HepG2 (cell line): ENCODE measurements around the gene IMPDH2. TPM values are rescaled to one million over a fixed set of nuclear protein-coding genes. Genes with fewer than 3 reads are reported as not detected.

ENCODE experiments used
- BHLHE40 ChIP-seq: IDR thresholded peaks from 2 replicates; pipeline ENCODE4 v1.6.1; 2011; ENCODE audit warnings: low read length, improper control_type of control experiment
- CBFB ChIP-seq: sonication (generic); formaldehyde crosslinking; IDR thresholded peaks from 2 replicates; pipeline ENCODE4 v1.4.0; 2020; ENCODE audit warnings: missing genetic modification reagents
- CSRNP1 ChIP-seq: sonication (generic); formaldehyde crosslinking; IDR thresholded peaks from 2 replicates; pipeline ENCODE4 v1.8.1; 2023; ENCODE audit warnings: mild to moderate bottlenecking, missing genetic modification reagents
- FOXC1 ChIP-seq: sonication (generic); formaldehyde crosslinking; IDR thresholded peaks from 2 replicates; pipeline ENCODE4 v1.8.0; 2022; ENCODE audit warnings: mild to moderate bottlenecking, missing genetic modification reagents, borderline replicate concordance
- GABPA ChIP-seq, 2 experiments: IDR thresholded peaks; 2 replicates each; pipeline ENCODE4 v1.6.1; 2011 to 2016; ENCODE audit warnings: low read depth in 2 of 2, low read length in 1 of 2, missing biosample characterization in 1 of 2, missing genetic modification characterization in 1 of 2
- GABPB1 ChIP-seq: IDR thresholded peaks from 2 replicates; pipeline ENCODE4 v1.6.1; 2016; ENCODE audit warnings: mild to moderate bottlenecking, missing genetic modification reagents, moderate library complexity, missing compliant biosample characterization
- HMG20A ChIP-seq: IDR thresholded peaks from 2 replicates; pipeline ENCODE4 v1.6.1; 2016; ENCODE audit warnings: borderline replicate concordance
- HOMEZ ChIP-seq: IDR thresholded peaks from 2 replicates; pipeline ENCODE4 v1.6.1; 2016; ENCODE audit warnings: low read depth
- KLF6 ChIP-seq: IDR thresholded peaks from 2 replicates; pipeline ENCODE4 v1.8.0; 2016; ENCODE audit warnings: missing biosample characterization, missing genetic modification reagents
- MAX ChIP-seq: IDR thresholded peaks from 2 replicates; pipeline ENCODE4 v1.6.1; 2012; ENCODE audit warnings: inconsistent platforms
- MXI1 ChIP-seq: IDR thresholded peaks from 3 replicates; pipeline ENCODE4 v1.6.1; 2012; ENCODE audit warnings: low read depth, low read length, inconsistent platforms, borderline replicate concordance
- PHF8 ChIP-seq: sonication (generic); formaldehyde crosslinking; IDR thresholded peaks from 2 replicates; pipeline ENCODE4 v1.5.0; 2020; ENCODE audit warnings: missing genetic modification reagents
- POLR2A ChIP-seq, 2 experiments: IDR thresholded peaks; 2 replicates each; pipeline ENCODE4 v1.6.1; 2011; ENCODE audit warnings: low read depth in 2 of 2, low read length in 2 of 2, mild to moderate bottlenecking in 1 of 2, moderate library complexity in 1 of 2; ENCODE audit not compliant: insufficient read depth in 1 of 2
- SAFB2 ChIP-seq: sonication (generic); formaldehyde crosslinking; IDR thresholded peaks from 2 replicates; pipeline ENCODE4 v1.5.1; 2020; ENCODE audit warnings: missing genetic modification reagents, low read depth, mild to moderate bottlenecking, borderline replicate concordance
- TBX2 ChIP-seq: sonication (generic); formaldehyde crosslinking; IDR thresholded peaks from 2 replicates; pipeline ENCODE4 v1.5.0; 2020; ENCODE audit warnings: missing genetic modification reagents, mild to moderate bottlenecking, borderline replicate concordance
- TBX3 ChIP-seq: fragments of 450-650 bp; IDR thresholded peaks from 2 replicates; pipeline ENCODE4 v1.6.1; 2017; ENCODE audit warnings: antibody characterized with exemption, mild to moderate bottlenecking, inconsistent platforms, borderline replicate concordance
- TFDP1 ChIP-seq: IDR thresholded peaks from 2 replicates; pipeline ENCODE4 v1.6.1; 2016; ENCODE audit warnings: missing compliant biosample characterization, missing genetic modification reagents, borderline replicate concordance
- THAP11 ChIP-seq: IDR thresholded peaks from 2 replicates; pipeline ENCODE4 v1.6.1; 2016; ENCODE audit warnings: missing biosample characterization, missing genetic modification reagents
- TMF1 ChIP-seq: sonication (generic); formaldehyde crosslinking; IDR thresholded peaks from 2 replicates; pipeline ENCODE4 v1.8.1; 2022; ENCODE audit warnings: low read depth, missing genetic modification reagents
- TOE1 ChIP-seq: sonication (generic); formaldehyde crosslinking; IDR thresholded peaks from 2 replicates; pipeline ENCODE4 v1.4.0; 2020; ENCODE audit warnings: mild to moderate bottlenecking, missing genetic modification reagents
- ZKSCAN8 ChIP-seq: IDR thresholded peaks from 2 replicates; pipeline ENCODE4 v1.6.1; 2016; ENCODE audit warnings: borderline replicate concordance, missing genetic modification reagents, missing compliant biosample characterization
- ZNF550 ChIP-seq: sonication (generic); formaldehyde crosslinking; IDR thresholded peaks from 2 replicates; pipeline ENCODE4 v1.4.0; 2020; ENCODE audit warnings: mild to moderate bottlenecking, missing genetic modification reagents, borderline replicate concordance
- ZNF678 ChIP-seq: sonication (generic); formaldehyde crosslinking; IDR thresholded peaks from 2 replicates; pipeline ENCODE4 v1.4.0; 2020; ENCODE audit warnings: mild to moderate bottlenecking, missing genetic modification reagents
- ZNF782 ChIP-seq: sonication (generic); formaldehyde crosslinking; IDR thresholded peaks from 2 replicates; pipeline ENCODE4 v1.4.0; 2020; ENCODE audit warnings: missing genetic modification reagents, mild to moderate bottlenecking, borderline replicate concordance
- polyA plus RNA-seq, 8 experiments: library from polyadenylated mRNA; depleted of rRNA in 3 of 8; stranded (reverse) in 7 of 8; unstranded in 1 of 8; fragments of >200 nt; fragmentation: Illumina TruSeq in 4 of 8; extraction: Trizol in 4 of 8; gene quantifications; 2 replicates each; pipeline versions ENCODE4 v1.2.1 to v1.2.3, GENCODE V29; 2011 to 2016; ENCODE audit warnings: low read depth in 4 of 8, missing spikeins in 1 of 8, mixed read lengths in 1 of 8; ENCODE audit not compliant: insufficient read depth in 1 of 8
- total RNA-seq, 5 experiments: library from RNA; depleted of rRNA; stranded (reverse); fragments of >200 nt; fragmentation: Illumina TruSeq; extraction: Trizol; gene quantifications; 2 replicates each; pipeline ENCODE4 v1.2.3, GENCODE V29; 2016; ENCODE audit warnings: low read depth in 1 of 5

Gene IMPDH2
- total and polyA plus RNA-seq, 2 of the 13 experiments (the other 11 are each of a cell fraction or from before 2014, with no cell fraction given), result 248 to 260 TPM

- TF ChIP-seq TOE1 (CRISPR knock-in tag) (0 out of 2 replicates have a peak, but pooled peaks have one; percentile 58), THAP11 (peak; percentile 63; the same call in 1 of the 2 replicates), BHLHE40 (0 out of 2 replicates have a peak, but pooled peaks have one; percentile 16), GABPA (IDR thresholded peaks at IDR 0.05; ENCODE audit: low read depth, low read length) (no peak), GABPA (CRISPR knock-in tag; IDR thresholded peaks at IDR 0.05; ENCODE audit: low read depth) (peak; percentile 94), CBFB (peak; percentile 44; the same call in 1 of the 2 replicates), SAFB2 (CRISPR knock-in tag) (peak; percentile 100), TBX3 (no peak), FOXC1 (CRISPR knock-in tag) (peak; percentile 67), TFDP1 (CRISPR knock-in tag) (peak; percentile 15; the same call in 1 of the 2 replicates), CSRNP1 (peak; percentile 67; the same call in 1 of the 2 replicates), PHF8 (CRISPR knock-in tag) (peak; percentile 60), MXI1 (peak; percentile 65; the same call in 2 of the 3 replicates), ZNF550 (0 out of 2 replicates have a peak, but pooled peaks have one; percentile 21), HOMEZ (no peak), ZKSCAN8 (CRISPR knock-in tag) (no peak), TMF1 (CRISPR knock-in tag) (peak; percentile 56; the same call in 1 of the 2 replicates), HMG20A (CRISPR knock-in tag) (no peak), POLR2A (IDR thresholded peaks at IDR 0.05; ENCODE audit: insufficient read depth in 1 of 2, low read depth in 2 of 2, low read length in 2 of 2) (peak in 1 of 2 experiments; percentile 64; a peak in 2 of 4 replicates), TBX2 (CRISPR knock-in tag) (peak; percentile 87), GABPB1 (CRISPR knock-in tag) (peak; percentile 95), ZNF678 (CRISPR knock-in tag) (no peak), ZNF782 (peak; percentile 86), KLF6 (CRISPR knock-in tag) (no peak), MAX (peak; percentile 77)
Measured at GRCh38 chr3:49017971-49018706, 11.1 kb downstream of the IMPDH2 start, which contains the start of gene DALRD3 (continued).
